ENCODE data around the gene APBA2. TPM values are rescaled to one million over a fixed set of nuclear protein-coding genes. Genes with fewer than 3 reads are reported as not detected.

The APBA2 gene
- total RNA-seq, 1 experiment from 2014 or later: 0.31 TPM

GRCh38 chr15:28900892-28901586, 15.3 kb downstream of the APBA2 start:
- Histone ChIP-seq H3K4me3 (ENCODE audit: low read depth in 2 of 2, low read length in 2 of 2) (no peak overlapping the region), H3K27me3 (ENCODE audit: control insufficient read depth, insufficient read depth, low read length) (no peaks in the 10 kb centered on the region), H3K36me3 (ENCODE audit: control insufficient read depth, insufficient read depth, low read length) (no peaks in the 10 kb centered on the region), H3K9me3 (ENCODE audit: control insufficient read depth, insufficient read depth, low read depth, low read length) (no peaks in the 10 kb centered on the region), H3K4me1 (ENCODE audit: control insufficient read depth, insufficient read depth, low read length) (no peaks in the 10 kb centered on the region), H3K27ac (ENCODE audit: low read length) (no peak overlapping the region)
- intact Hi-C loops (cut with micrococcal nuclease; ENCODE audit: unreplicated experiment) (no loop called here), in situ Hi-C loops (cut with HindIII; ENCODE audit: low pct_unique_long_range_greater_than_20kb, low sequenced_read_pairs) (no loop called here)
- ChIA-PET POLR2A (no interaction called here), CTCF (no interaction called here)
- no peak for ATAC-seq
- TF ChIP-seq POLR2AphosphoS5 (IDR thresholded peaks at IDR 0.05; ENCODE audit: low read depth, low read length): no peak
- TF ChIP-seq REST (IDR thresholded peaks at IDR 0.05; ENCODE audit: insufficient read depth in 1 of 2, low read depth in 2 of 2, low read length in 1 of 2): no peak
- TF ChIP-seq CTCF (IDR thresholded peaks at IDR 0.05): no peak
- no peak for TF ChIP-seq TCF7L2 (IDR thresholded peaks at IDR 0.05; ENCODE audit: low read depth, low read length)
- no peak for TF ChIP-seq SIN3A (IDR thresholded peaks at IDR 0.05; ENCODE audit: borderline replicate concordance, insufficient read depth, low read depth, low read length)
- no TSS peak for BruUV-seq (replicated peaks)
- no peak for DNase-seq (ENCODE audit: low read depth, low spot score)

- no peaks in the 10 kb centered on the region for H3K27me3 ChIP-seq (ENCODE audit: control insufficient read depth, insufficient read depth, low read length)
Observed at GRCh38 chr15:28901587-28901980, 15.8 kb downstream of the APBA2 start.

More at GRCh38 chr15:28901587-28901980, 15.8 kb downstream of the APBA2 start:
- CTCF ChIA-PET: no interaction called here
- no peak overlapping the region for H3K4me3 ChIP-seq (ENCODE audit: low read depth in 2 of 2, low read length in 2 of 2)
- TF ChIP-seq TCF7L2 (IDR thresholded peaks at IDR 0.05; ENCODE audit: low read depth, low read length) (no peak), POLR2AphosphoS5 (IDR thresholded peaks at IDR 0.05; ENCODE audit: low read depth, low read length) (no peak), SIN3A (IDR thresholded peaks at IDR 0.05; ENCODE audit: borderline replicate concordance, insufficient read depth, low read depth, low read length) (no peak), CTCF (IDR thresholded peaks at IDR 0.05) (no peak), REST (IDR thresholded peaks at IDR 0.05; ENCODE audit: insufficient read depth in 1 of 2, low read depth in 2 of 2, low read length in 1 of 2) (no peak)
- DNase-seq (ENCODE audit: low read depth, low spot score) (no peak), ATAC-seq (no peak)
- intact Hi-C loops (cut with micrococcal nuclease; ENCODE audit: unreplicated experiment): no loop called here
- BruUV-seq (replicated peaks): no TSS peak
- POLR2A ChIA-PET: no interaction called here
- H3K27ac ChIP-seq (ENCODE audit: low read length): no peak overlapping the region
- H3K4me1 ChIP-seq (ENCODE audit: control insufficient read depth, insufficient read depth, low read length): no peaks in the 10 kb centered on the region
- no peaks in the 10 kb centered on the region for H3K36me3 ChIP-seq (ENCODE audit: control insufficient read depth, insufficient read depth, low read length)
- H3K9me3 ChIP-seq (ENCODE audit: control insufficient read depth, insufficient read depth, low read depth, low read length): no peaks in the 10 kb centered on the region
- in situ Hi-C loops (cut with HindIII; ENCODE audit: low pct_unique_long_range_greater_than_20kb, low sequenced_read_pairs): no loop called here
